ENCODE data around the gene HOXA7.

DNA sequence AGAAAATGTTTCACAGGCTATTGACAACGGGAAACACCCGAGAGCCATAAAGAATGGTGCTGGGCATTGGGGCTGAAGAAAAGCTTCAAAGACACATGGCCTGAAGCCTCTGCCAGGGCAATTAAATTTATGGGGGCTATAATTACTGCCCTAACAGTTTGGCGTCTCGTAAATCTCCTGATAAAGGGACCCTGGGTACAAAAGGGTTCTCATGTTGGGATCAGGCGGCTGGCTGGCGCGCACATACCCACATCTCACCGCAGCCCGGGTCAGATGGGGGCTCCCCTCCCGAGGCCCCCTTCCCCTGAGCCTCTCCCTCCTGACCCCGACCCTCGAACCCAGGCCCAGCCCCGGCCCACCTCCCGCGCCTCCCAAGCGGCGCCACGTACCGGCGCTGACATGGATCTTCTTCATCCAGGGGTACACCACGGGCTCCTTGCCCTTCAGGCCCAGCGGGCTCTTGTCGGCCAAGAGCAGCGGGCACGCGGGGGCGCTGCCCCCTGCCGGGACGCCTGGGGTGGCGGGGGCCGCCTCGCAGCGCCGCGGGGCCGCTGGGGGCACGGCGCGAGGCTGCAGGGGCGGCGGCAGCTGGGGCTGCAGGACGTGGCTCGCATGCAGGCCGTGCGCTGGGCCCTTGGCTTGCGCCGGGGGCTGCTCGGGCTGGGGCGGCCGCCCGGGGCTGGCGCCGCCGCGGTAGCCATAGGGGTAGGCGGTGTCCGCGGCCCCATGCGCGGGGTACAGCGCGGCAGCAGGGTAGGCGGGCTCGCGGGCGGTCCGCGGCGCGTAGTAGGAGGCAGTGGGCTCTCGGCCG lies 26.5 kb downstream of the HOXA7 start:
- TF ChIP-seq, protein P1, sequence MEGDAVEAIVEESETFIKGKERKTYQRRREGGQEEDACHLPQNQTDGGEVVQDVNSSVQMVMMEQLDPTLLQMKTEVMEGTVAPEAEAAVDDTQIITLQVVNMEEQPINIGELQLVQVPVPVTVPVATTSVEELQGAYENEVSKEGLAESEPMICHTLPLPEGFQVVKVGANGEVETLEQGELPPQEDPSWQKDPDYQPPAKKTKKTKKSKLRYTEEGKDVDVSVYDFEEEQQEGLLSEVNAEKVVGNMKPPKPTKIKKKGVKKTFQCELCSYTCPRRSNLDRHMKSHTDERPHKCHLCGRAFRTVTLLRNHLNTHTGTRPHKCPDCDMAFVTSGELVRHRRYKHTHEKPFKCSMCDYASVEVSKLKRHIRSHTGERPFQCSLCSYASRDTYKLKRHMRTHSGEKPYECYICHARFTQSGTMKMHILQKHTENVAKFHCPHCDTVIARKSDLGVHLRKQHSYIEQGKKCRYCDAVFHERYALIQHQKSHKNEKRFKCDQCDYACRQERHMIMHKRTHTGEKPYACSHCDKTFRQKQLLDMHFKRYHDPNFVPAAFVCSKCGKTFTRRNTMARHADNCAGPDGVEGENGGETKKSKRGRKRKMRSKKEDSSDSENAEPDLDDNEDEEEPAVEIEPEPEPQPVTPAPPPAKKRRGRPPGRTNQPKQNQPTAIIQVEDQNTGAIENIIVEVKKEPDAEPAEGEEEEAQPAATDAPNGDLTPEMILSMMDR (IDR thresholded peaks at IDR 0.05): no peak
- no peak for TF ChIP-seq POLR2A (IDR thresholded peaks at IDR 0.05)
